HepG2 (cell line): ENCODE measurements around the gene AKAP10.

ENCODE experiments used
- BHLHE40 ChIP-seq: IDR thresholded peaks from 2 replicates; pipeline ENCODE4 v1.6.1; 2011; ENCODE audit warnings: low read length, improper control_type of control experiment
- CREB1 ChIP-seq, 2 experiments: fragments of 450-650 bp in 1 of 2; IDR thresholded peaks; 2 replicates each; pipeline ENCODE4 v1.6.1; 2016 to 2017; ENCODE audit warnings: control low read depth in 1 of 2, mild to moderate bottlenecking in 1 of 2, missing compliant biosample characterization in 1 of 2, missing genetic modification characterization in 1 of 2
- SP1 ChIP-seq, 2 experiments: fragments of 450-650 bp in 1 of 2; sonication (generic) in 1 of 2; formaldehyde crosslinking in 1 of 2; IDR thresholded peaks; 2 replicates each; pipeline versions ENCODE4 v1.4.0 to v1.6.1; 2016 to 2020; ENCODE audit warnings: missing genetic modification reagents in 1 of 2
- TARDBP ChIP-seq: sonication (generic); formaldehyde crosslinking; IDR thresholded peaks from 2 replicates; pipeline ENCODE4 v1.8.0; 2022; ENCODE audit warnings: mild to moderate bottlenecking, missing genetic modification reagents
- ZNF121 ChIP-seq: sonication (generic); formaldehyde crosslinking; IDR thresholded peaks from 2 replicates; pipeline ENCODE4 v1.5.0; 2020; ENCODE audit warnings: mild to moderate bottlenecking, missing genetic modification reagents
- ZNF768 ChIP-seq: sonication (generic); formaldehyde crosslinking; IDR thresholded peaks from 2 replicates; pipeline ENCODE4 v1.4.0; 2020; ENCODE audit warnings: missing genetic modification reagents
- ZNF773 ChIP-seq: sonication (generic); formaldehyde crosslinking; IDR thresholded peaks from 2 replicates; pipeline ENCODE4 v1.4.0; 2020; ENCODE audit warnings: missing genetic modification reagents, borderline replicate concordance
- TF ChIP-seq, protein P1 (sequence below): sonication (generic); formaldehyde crosslinking; IDR thresholded peaks from 2 replicates; pipeline ENCODE4 v1.4.0; 2020; ENCODE audit warnings: low read depth, missing genetic modification reagents
- TF ChIP-seq, protein P2 (sequence below): sonication (generic); formaldehyde crosslinking; IDR thresholded peaks from 2 replicates; pipeline ENCODE4 v1.5.0; 2020; ENCODE audit warnings: mild to moderate bottlenecking, missing genetic modification reagents, moderate library complexity

DNA sequence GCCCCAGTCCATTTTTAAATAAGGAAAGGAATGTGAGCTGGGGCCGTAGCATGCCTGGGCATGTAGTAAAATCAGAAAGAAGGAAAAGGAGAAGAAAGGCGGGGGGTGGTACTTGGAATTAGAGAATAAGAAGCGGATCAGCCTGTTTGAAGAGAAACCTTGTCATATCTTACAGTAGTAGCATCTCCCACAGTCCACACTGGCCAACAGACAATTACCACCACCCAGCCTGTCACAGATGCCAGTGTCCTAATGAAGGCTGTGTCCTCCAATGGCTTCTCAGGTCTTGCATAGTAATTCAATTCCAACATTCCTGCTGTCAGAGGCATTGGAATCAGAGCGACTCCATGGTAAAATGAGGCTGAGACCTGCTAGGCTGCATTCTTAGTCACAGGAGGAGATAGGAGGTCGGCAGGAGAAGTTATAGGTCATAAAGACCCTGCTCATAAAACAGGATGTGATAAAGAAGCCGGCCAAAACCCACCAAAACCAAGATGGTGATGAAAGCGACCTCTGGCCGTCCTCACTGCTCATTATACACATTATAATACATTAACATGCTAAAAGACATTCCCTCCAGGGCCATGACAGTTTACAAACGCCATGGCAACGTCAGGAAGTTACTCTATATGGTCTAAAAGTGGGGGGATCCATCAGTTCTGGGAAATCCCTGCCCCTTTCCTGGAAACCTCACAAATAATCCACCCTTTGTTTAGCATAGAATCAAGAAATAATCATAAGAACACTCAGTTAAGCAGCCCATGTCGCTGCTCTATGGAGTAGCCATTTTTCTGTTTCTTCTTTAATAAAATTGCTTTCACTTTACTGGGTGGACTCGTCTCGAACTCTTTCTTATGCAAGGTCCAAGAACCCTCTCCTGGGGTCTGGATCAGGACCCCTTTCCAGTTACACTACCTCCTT is 9.6 kb upstream of the AKAP10 start:
- TF ChIP-seq SP1 (IDR thresholded peaks at IDR 0.05) (no peak), SP1 (CRISPR knock-in tag; IDR thresholded peaks at IDR 0.05) (no peak), TARDBP (CRISPR knock-in tag) (no peak), ZNF121 (CRISPR knock-in tag) (no peak), ZNF773 (CRISPR knock-in tag) (no peak), ZNF768 (CRISPR knock-in tag) (no peak), BHLHE40 (no peak), CREB1 (IDR thresholded peaks at IDR 0.05) (no peak), CREB1 (CRISPR knock-in tag; IDR thresholded peaks at IDR 0.05) (no peak)
- TF ChIP-seq, protein P1, sequence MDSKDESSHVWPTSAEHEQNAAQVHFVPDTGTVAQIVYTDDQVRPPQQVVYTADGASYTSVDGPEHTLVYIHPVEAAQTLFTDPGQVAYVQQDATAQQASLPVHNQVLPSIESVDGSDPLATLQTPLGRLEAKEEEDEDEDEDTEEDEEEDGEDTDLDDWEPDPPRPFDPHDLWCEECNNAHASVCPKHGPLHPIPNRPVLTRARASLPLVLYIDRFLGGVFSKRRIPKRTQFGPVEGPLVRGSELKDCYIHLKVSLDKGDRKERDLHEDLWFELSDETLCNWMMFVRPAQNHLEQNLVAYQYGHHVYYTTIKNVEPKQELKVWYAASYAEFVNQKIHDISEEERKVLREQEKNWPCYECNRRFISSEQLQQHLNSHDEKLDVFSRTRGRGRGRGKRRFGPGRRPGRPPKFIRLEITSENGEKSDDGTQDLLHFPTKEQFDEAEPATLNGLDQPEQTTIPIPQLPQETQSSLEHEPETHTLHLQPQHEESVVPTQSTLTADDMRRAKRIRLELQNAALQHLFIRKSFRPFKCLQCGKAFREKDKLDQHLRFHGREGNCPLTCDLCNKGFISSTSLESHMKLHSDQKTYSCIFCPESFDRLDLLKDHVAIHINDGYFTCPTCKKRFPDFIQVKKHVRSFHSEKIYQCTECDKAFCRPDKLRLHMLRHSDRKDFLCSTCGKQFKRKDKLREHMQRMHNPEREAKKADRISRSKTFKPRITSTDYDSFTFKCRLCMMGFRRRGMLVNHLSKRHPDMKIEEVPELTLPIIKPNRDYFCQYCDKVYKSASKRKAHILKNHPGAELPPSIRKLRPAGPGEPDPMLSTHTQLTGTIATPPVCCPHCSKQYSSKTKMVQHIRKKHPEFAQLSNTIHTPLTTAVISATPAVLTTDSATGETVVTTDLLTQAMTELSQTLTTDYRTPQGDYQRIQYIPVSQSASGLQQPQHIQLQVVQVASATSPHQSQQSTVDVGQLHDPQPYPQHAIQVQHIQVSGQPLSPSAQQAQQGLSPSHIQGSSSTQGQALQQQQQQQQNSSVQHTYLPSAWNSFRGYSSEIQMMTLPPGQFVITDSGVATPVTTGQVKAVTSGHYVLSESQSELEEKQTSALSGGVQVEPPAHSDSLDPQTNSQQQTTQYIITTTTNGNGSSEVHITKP (CRISPR knock-in tag): no peak
- TF ChIP-seq, protein P2, sequence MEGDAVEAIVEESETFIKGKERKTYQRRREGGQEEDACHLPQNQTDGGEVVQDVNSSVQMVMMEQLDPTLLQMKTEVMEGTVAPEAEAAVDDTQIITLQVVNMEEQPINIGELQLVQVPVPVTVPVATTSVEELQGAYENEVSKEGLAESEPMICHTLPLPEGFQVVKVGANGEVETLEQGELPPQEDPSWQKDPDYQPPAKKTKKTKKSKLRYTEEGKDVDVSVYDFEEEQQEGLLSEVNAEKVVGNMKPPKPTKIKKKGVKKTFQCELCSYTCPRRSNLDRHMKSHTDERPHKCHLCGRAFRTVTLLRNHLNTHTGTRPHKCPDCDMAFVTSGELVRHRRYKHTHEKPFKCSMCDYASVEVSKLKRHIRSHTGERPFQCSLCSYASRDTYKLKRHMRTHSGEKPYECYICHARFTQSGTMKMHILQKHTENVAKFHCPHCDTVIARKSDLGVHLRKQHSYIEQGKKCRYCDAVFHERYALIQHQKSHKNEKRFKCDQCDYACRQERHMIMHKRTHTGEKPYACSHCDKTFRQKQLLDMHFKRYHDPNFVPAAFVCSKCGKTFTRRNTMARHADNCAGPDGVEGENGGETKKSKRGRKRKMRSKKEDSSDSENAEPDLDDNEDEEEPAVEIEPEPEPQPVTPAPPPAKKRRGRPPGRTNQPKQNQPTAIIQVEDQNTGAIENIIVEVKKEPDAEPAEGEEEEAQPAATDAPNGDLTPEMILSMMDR (CRISPR knock-in tag): no peak
